Neural cell (in vitro differentiated cells): ENCODE results near the gene OSBP2. TPM values are rescaled to one million over a fixed set of nuclear protein-coding genes. Genes with fewer than 3 reads are reported as not detected.

Experiments
- H2AFZ ChIP-seq: fragments of 200-600, 300-800 bp; sonication (generic), shearing (Covaris generic); 2 replicates; pipeline ENCODE4 v1.6.0; 2014; ENCODE audit warnings: low read depth, mild to moderate bottlenecking, antibody characterized with exemption, low read length, moderate library complexity
- H3F3A ChIP-seq: fragments of 200-600 bp; shearing (Covaris generic); 2 replicates; pipeline ENCODE4 v1.6.1; 2016; ENCODE audit warnings: mild to moderate bottlenecking, moderate library complexity, mixed read lengths, antibody characterized with exemption, low read length; ENCODE audit not compliant: insufficient read depth, poor library complexity, severe bottlenecking
- H3K27ac ChIP-seq: fragments of 200-600, 300-800 bp; sonication (generic), shearing (Covaris generic); 2 replicates; pipeline ENCODE4 v1.5.1; 2014; ENCODE audit warnings: mild to moderate bottlenecking, low read length, moderate library complexity
- H3K27me3 ChIP-seq: fragments of 300-800, 200-600 bp; sonication (generic), shearing (Covaris generic); 2 replicates; pipeline ENCODE4 v1.6.0; 2014; ENCODE audit warnings: mild to moderate bottlenecking, low read depth, low read length, moderate library complexity; ENCODE audit not compliant: insufficient read depth
- H3K36me3 ChIP-seq: fragments of 300-800, 200-600 bp; sonication (generic), shearing (Covaris generic); 2 replicates; pipeline ENCODE4 v1.5.1; 2014; ENCODE audit warnings: mild to moderate bottlenecking, antibody characterized with exemption, low read length, moderate library complexity; ENCODE audit not compliant: insufficient read depth
- H3K4me2 ChIP-seq: fragments of 300-800, 200-600 bp; sonication (generic), shearing (Covaris generic); 2 replicates; pipeline ENCODE4 v1.6.0; 2014; ENCODE audit warnings: mild to moderate bottlenecking, low read length
- H3K4me3 ChIP-seq: fragments of 300-800, 200-600 bp; sonication (generic), shearing (Covaris generic); 2 replicates; pipeline ENCODE4 v1.5.1; 2014; ENCODE audit warnings: mild to moderate bottlenecking, low read length, moderate library complexity
- H3K79me2 ChIP-seq: fragments of 200-600 bp; shearing (Covaris generic); replicated peaks from 2 replicates; pipeline ENCODE4 v1.6.0; 2014; ENCODE audit warnings: mild to moderate bottlenecking, low read length, moderate library complexity; ENCODE audit not compliant: insufficient read depth
- H3K9ac ChIP-seq: fragments of 300-800, 200-600 bp; sonication (generic), shearing (Covaris generic); 2 replicates; pipeline ENCODE4 v1.6.1; 2016; ENCODE audit warnings: mild to moderate bottlenecking, low read length, mixed read lengths
- H3K9me2 ChIP-seq: fragments of 200-600 bp; shearing (Covaris generic); 2 replicates; pipeline ENCODE4 v1.6.1; 2016; ENCODE audit warnings: mild to moderate bottlenecking, low read length, mixed read lengths; ENCODE audit not compliant: insufficient read depth
- H3K9me3 ChIP-seq: fragments of 200-600, 300-800 bp; sonication (generic), shearing (Covaris generic); 2 replicates; pipeline ENCODE4 v1.6.1; 2016; ENCODE audit warnings: mild to moderate bottlenecking, mixed run types, low read length, moderate library complexity, mixed read lengths
- H4K20me1 ChIP-seq: fragments of 200-600 bp; shearing (Covaris generic); 2 replicates; pipeline ENCODE4 v1.6.1; 2016; ENCODE audit warnings: mild to moderate bottlenecking, mixed run types; ENCODE audit not compliant: insufficient read depth
- EP300 ChIP-seq: fragments of 450-650 bp; conservative IDR thresholded peaks from 2 replicates; pipeline ENCODE4 v1.6.1; 2014; ENCODE audit warnings: antibody characterized with exemption, mild to moderate bottlenecking, moderate library complexity; ENCODE audit not compliant: poor library complexity, severe bottlenecking
- EZH2 ChIP-seq: fragments of 200-600, 300-800 bp; shearing (Covaris generic), sonication (generic); IDR thresholded peaks from 2 replicates; pipeline ENCODE4 v1.6.1; 2014; ENCODE audit warnings: antibody characterized with exemption, low read length, borderline replicate concordance, mild to moderate bottlenecking; ENCODE audit not compliant: insufficient read depth, poor library complexity, severe bottlenecking
- MXI1 ChIP-seq: fragments of 450-650 bp; conservative IDR thresholded peaks from 2 replicates; pipeline ENCODE4 v1.6.1; 2014; ENCODE audit warnings: antibody characterized with exemption, mild to moderate bottlenecking; ENCODE audit not compliant: poor library complexity, severe bottlenecking
- POLR2AphosphoS5 ChIP-seq: IDR thresholded peaks from 2 replicates; pipeline ENCODE4 v1.6.1; 2012
- RAD21 ChIP-seq: fragments of 450-650 bp; conservative IDR thresholded peaks from 2 replicates; pipeline ENCODE4 v1.6.1; 2014; ENCODE audit warnings: antibody characterized with exemption, mild to moderate bottlenecking, moderate library complexity
- SMC3 ChIP-seq: fragments of 450-650 bp; conservative IDR thresholded peaks from 2 replicates; pipeline ENCODE4 v1.6.1; 2014; ENCODE audit warnings: antibody characterized with exemption, mild to moderate bottlenecking, moderate library complexity; ENCODE audit not compliant: poor library complexity
- TAF1 ChIP-seq: IDR thresholded peaks from 2 replicates; pipeline ENCODE4 v1.6.1; 2012; ENCODE audit warnings: low read depth
- polyA plus RNA-seq: library from polyadenylated mRNA; depleted of rRNA; stranded (reverse); fragments of >200 nt; gene quantifications from 2 replicates; pipeline ENCODE4 v1.2.3, GENCODE V29; 2014
- TF ChIP-seq, protein P1 (sequence below): IDR thresholded peaks from 2 replicates; pipeline ENCODE4 v1.6.1; 2012; ENCODE audit warnings: borderline replicate concordance
- TF ChIP-seq, protein P2 (sequence below): fragments of 450-650 bp; IDR thresholded peaks from 2 replicates; pipeline ENCODE4 v1.5.1; 2014; ENCODE audit warnings: antibody characterized with exemption, mild to moderate bottlenecking, moderate library complexity; ENCODE audit not compliant: poor library complexity, severe bottlenecking

The OSBP2 gene
- polyA plus RNA-seq, 1 donor from 2014 or later: 8.7 TPM

DNA sequence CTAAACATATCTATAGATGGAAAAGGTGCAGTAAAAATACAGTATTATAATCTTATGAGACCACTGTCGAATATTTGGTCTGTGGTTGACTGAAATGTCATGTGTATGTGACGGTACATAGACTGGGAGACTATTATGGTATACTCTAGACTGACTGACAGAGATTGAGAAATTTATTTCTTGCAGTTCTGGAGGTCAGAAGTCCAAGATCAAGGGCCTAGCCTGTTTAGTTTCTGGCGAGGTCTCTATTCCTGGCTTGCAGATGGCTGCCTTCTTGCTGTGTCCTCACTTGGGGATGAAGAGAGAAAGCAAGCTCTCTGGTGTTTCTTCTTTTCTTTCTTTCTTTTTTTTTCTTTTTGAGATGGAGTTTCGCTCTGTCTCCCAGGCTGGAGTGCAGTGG lies 7.3 kb upstream of the OSBP2 start:
- Histone ChIP-seq H3K9ac (no peak overlapping the region), H3K9me2 (no peaks in the 10 kb centered on the region), H3K27ac (no peak overlapping the region), H4K20me1 (no peaks in the 10 kb centered on the region), H3K79me2 (no peaks in the 10 kb centered on the region), H2AFZ (no peak overlapping the region), H3K27me3 (no peaks in the 10 kb centered on the region), H3K4me3 (no peak overlapping the region), H3K4me2 (no peak overlapping the region), H3K9me3 (no peaks in the 10 kb centered on the region), H3F3A (no peaks in the 10 kb centered on the region), H3K36me3 (no peaks in the 10 kb centered on the region)
- TF ChIP-seq RAD21: no peak
- TF ChIP-seq MXI1: no peak
- no peak for TF ChIP-seq EP300
- TF ChIP-seq, protein P1, sequence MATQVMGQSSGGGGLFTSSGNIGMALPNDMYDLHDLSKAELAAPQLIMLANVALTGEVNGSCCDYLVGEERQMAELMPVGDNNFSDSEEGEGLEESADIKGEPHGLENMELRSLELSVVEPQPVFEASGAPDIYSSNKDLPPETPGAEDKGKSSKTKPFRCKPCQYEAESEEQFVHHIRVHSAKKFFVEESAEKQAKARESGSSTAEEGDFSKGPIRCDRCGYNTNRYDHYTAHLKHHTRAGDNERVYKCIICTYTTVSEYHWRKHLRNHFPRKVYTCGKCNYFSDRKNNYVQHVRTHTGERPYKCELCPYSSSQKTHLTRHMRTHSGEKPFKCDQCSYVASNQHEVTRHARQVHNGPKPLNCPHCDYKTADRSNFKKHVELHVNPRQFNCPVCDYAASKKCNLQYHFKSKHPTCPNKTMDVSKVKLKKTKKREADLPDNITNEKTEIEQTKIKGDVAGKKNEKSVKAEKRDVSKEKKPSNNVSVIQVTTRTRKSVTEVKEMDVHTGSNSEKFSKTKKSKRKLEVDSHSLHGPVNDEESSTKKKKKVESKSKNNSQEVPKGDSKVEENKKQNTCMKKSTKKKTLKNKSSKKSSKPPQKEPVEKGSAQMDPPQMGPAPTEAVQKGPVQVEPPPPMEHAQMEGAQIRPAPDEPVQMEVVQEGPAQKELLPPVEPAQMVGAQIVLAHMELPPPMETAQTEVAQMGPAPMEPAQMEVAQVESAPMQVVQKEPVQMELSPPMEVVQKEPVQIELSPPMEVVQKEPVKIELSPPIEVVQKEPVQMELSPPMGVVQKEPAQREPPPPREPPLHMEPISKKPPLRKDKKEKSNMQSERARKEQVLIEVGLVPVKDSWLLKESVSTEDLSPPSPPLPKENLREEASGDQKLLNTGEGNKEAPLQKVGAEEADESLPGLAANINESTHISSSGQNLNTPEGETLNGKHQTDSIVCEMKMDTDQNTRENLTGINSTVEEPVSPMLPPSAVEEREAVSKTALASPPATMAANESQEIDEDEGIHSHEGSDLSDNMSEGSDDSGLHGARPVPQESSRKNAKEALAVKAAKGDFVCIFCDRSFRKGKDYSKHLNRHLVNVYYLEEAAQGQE: no peak
- TF ChIP-seq EZH2: no peak
- no peak for TF ChIP-seq SMC3

DNA sequence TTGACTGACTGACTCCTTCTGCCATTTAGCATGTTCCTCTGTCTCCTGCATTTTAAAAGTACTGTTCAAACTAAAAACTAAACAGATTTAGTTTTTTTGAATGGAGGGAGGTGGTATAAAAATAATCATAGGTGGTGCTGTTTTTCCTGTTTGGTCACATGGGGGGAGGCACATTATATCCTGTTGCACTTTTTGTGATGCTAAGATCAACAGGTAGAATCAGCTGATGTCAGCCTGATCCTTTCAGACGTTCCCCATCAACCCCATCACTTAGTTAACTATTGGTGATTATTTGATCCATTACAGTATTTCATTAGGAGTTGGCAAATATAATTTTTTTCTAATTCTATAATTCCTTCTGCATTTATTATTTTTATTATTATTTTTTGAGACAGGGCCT lies 5.1 kb upstream of the OSBP2 start:
- no peak overlapping the region for H3K9ac ChIP-seq
- no peaks in the 10 kb centered on the region for H3K79me2 ChIP-seq
- no peaks in the 10 kb centered on the region for H3K9me2 ChIP-seq
- H3K27ac ChIP-seq: no peak overlapping the region
- H3K36me3 ChIP-seq: no peaks in the 10 kb centered on the region
- no peak overlapping the region for H2AFZ ChIP-seq
- H3K9me3 ChIP-seq: no peaks in the 10 kb centered on the region
- no peaks in the 10 kb centered on the region for H3F3A ChIP-seq
- no peaks in the 10 kb centered on the region for H4K20me1 ChIP-seq
- TF ChIP-seq EZH2: no peak
- TF ChIP-seq EP300: no peak
- no peak for TF ChIP-seq TAF1
- no peak for TF ChIP-seq RAD21
- TF ChIP-seq, protein P2, sequence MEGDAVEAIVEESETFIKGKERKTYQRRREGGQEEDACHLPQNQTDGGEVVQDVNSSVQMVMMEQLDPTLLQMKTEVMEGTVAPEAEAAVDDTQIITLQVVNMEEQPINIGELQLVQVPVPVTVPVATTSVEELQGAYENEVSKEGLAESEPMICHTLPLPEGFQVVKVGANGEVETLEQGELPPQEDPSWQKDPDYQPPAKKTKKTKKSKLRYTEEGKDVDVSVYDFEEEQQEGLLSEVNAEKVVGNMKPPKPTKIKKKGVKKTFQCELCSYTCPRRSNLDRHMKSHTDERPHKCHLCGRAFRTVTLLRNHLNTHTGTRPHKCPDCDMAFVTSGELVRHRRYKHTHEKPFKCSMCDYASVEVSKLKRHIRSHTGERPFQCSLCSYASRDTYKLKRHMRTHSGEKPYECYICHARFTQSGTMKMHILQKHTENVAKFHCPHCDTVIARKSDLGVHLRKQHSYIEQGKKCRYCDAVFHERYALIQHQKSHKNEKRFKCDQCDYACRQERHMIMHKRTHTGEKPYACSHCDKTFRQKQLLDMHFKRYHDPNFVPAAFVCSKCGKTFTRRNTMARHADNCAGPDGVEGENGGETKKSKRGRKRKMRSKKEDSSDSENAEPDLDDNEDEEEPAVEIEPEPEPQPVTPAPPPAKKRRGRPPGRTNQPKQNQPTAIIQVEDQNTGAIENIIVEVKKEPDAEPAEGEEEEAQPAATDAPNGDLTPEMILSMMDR: no peak
- no peak for TF ChIP-seq POLR2AphosphoS5
- TF ChIP-seq MXI1: no peak
- no peak for TF ChIP-seq SMC3
- TF ChIP-seq, protein P1: no peak
- H3K27me3 ChIP-seq: no peaks in the 10 kb centered on the region
- H3K4me3 ChIP-seq: no peak overlapping the region
- no peak overlapping the region for H3K4me2 ChIP-seq
